ENCODE data around the gene SLC12A4. TPM values are rescaled to one million over a fixed set of nuclear protein-coding genes. Genes with fewer than 3 reads are reported as not detected.
A peak's percentile ranks its signal among the peaks of the same experiment; 100 is the strongest.

The SLC12A4 gene
- total and polyA plus RNA-seq, 2 of the 13 experiments (the other 11 are each of a cell fraction or from before 2014, with no cell fraction given), result 65.1 to 84.3 TPM

DNA sequence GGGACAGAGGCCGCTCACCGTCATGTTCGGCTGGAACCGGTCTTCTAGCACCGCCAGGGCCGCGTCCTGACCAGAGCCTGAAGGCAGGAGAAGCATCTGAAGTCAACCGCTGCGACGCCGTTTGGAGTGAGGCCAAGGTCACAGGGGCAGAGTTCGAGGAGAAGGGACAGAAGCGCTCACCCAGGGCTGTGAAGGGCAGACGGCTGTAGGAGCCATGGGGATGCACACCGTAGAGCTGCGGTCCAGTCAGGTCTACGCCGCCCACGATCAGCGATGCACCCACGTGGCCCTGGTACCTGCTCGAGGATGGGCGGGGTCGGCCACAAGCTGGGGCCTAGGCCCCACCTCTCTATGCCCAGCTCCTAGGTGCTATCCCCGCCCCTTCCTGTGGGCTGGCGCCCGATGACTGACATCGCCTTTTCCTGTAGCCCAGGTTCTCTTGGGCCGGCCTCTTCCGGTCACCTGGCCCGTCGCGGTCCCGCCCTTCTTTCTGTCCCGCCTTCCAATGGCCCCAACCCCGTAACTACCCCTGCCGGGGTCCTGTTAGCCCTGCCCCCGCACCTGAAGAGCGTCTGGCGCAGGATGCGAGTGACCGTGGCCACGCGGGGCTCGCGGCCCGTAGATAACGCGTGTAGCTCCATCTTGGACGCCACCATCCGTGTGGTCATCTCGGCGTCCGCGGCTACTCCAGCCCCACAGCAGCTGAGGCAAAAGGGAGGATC is 32.9 kb downstream of the SLC12A4 start (continued):
- TF ChIP-seq KAT8 (CRISPR knock-in tag; IDR thresholded peaks at IDR 0.05), result peak; percentile 74
- peak; percentile 82 for TF ChIP-seq GATAD1 (CRISPR knock-in tag; IDR thresholded peaks at IDR 0.05)
- TF ChIP-seq ZBTB3 (CRISPR knock-in tag; IDR thresholded peaks at IDR 0.05; ENCODE audit: borderline replicate concordance, low read depth), result peak; percentile 91; the same call in 1 of the 2 replicates
- peak; percentile 94; the same call in 1 of the 2 replicates for TF ChIP-seq ZNF383 (CRISPR knock-in tag; IDR thresholded peaks at IDR 0.05; ENCODE audit: borderline replicate concordance)
- TF ChIP-seq IKZF5 (CRISPR knock-in tag; IDR thresholded peaks at IDR 0.05), result peak; percentile 91
- 0 out of 2 replicates have a peak, but pooled peaks have one; percentile 49 for TF ChIP-seq ZNF788 (CRISPR knock-in tag; IDR thresholded peaks at IDR 0.05; ENCODE audit: borderline replicate concordance)
- TF ChIP-seq ZSCAN21 (CRISPR knock-in tag; IDR thresholded peaks at IDR 0.05; ENCODE audit: borderline replicate concordance), result peak; percentile 80; the same call in 1 of the 2 replicates
- no peak; the same call in 1 of the 2 replicates for TF ChIP-seq MLX (CRISPR knock-in tag; IDR thresholded peaks at IDR 0.05)
- TF ChIP-seq ZKSCAN5 (CRISPR knock-in tag; IDR thresholded peaks at IDR 0.05), result 0 out of 2 replicates have a peak, but pooled peaks have one; percentile 17
- TF ChIP-seq HMG20A (CRISPR knock-in tag; IDR thresholded peaks at IDR 0.05; ENCODE audit: borderline replicate concordance), result no peak
- TF ChIP-seq LCORL (IDR thresholded peaks at IDR 0.05), result no peak
- TF ChIP-seq LCORL (CRISPR knock-in tag; IDR thresholded peaks at IDR 0.05), result peak; percentile 30; the same call in 1 of the 2 replicates
- peak; percentile 84 for TF ChIP-seq TGIF2 (CRISPR knock-in tag; IDR thresholded peaks at IDR 0.05)
- peak; percentile 56 for TF ChIP-seq AHR (CRISPR knock-in tag; IDR thresholded peaks at IDR 0.05)
- TF ChIP-seq MAFK (conservative IDR thresholded peaks at IDR 0.05 in 1 of 2, IDR thresholded peaks at IDR 0.05 in 1 of 2; ENCODE audit: low read length in 2 of 2), result no peak
- TF ChIP-seq ZNF207 (IDR thresholded peaks at IDR 0.05; ENCODE audit: borderline replicate concordance), result no peak
- TF ChIP-seq GRHL1 (CRISPR knock-in tag; conservative IDR thresholded peaks at IDR 0.05), result no peak
- peak; percentile 92 for TF ChIP-seq POLR2AphosphoS2 (IDR thresholded peaks at IDR 0.05; ENCODE audit: low read depth, low read length)
- TF ChIP-seq NFYB (CRISPR knock-in tag; IDR thresholded peaks at IDR 0.05), result peak; percentile 75
- TF ChIP-seq NFE2L1 (CRISPR knock-in tag; IDR thresholded peaks at IDR 0.05; ENCODE audit: borderline replicate concordance), result no peak
- TF ChIP-seq, protein P1, sequence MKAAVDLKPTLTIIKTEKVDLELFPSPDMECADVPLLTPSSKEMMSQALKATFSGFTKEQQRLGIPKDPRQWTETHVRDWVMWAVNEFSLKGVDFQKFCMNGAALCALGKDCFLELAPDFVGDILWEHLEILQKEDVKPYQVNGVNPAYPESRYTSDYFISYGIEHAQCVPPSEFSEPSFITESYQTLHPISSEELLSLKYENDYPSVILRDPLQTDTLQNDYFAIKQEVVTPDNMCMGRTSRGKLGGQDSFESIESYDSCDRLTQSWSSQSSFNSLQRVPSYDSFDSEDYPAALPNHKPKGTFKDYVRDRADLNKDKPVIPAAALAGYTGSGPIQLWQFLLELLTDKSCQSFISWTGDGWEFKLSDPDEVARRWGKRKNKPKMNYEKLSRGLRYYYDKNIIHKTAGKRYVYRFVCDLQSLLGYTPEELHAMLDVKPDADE (CRISPR knock-in tag; IDR thresholded peaks at IDR 0.05), result no peak; the same call in 1 of the 2 replicates
- peak; percentile 69 for TF ChIP-seq SMAD1 (CRISPR knock-in tag; IDR thresholded peaks at IDR 0.05; ENCODE audit: borderline replicate concordance, low read depth)
- TF ChIP-seq DR1 (CRISPR knock-in tag; IDR thresholded peaks at IDR 0.05), result peak; percentile 92
- TF ChIP-seq, protein P2, sequence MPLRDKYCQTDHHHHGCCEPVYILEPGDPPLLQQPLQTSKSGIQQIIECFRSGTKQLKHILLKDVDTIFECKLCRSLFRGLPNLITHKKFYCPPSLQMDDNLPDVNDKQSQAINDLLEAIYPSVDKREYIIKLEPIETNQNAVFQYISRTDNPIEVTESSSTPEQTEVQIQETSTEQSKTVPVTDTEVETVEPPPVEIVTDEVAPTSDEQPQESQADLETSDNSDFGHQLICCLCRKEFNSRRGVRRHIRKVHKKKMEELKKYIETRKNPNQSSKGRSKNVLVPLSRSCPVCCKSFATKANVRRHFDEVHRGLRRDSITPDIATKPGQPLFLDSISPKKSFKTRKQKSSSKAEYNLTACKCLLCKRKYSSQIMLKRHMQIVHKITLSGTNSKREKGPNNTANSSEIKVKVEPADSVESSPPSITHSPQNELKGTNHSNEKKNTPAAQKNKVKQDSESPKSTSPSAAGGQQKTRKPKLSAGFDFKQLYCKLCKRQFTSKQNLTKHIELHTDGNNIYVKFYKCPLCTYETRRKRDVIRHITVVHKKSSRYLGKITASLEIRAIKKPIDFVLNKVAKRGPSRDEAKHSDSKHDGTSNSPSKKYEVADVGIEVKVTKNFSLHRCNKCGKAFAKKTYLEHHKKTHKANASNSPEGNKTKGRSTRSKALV (CRISPR knock-in tag; IDR thresholded peaks at IDR 0.05), result 0 out of 2 replicates have a peak, but pooled peaks have one; percentile 78
